Measurements from ENCODE around the gene EIPR1.

Gene EIPR1

GRCh38 chr2:3160751-3161330, 216.8 kb downstream of the EIPR1 start:
- DNase-seq (ENCODE audit: low read depth in 4 of 4, low spot score in 1 of 4) = no peak

- no peak for DNase-seq (ENCODE audit: low read depth in 4 of 4, low spot score in 1 of 4)
Observed at GRCh38 chr2:3159782-3160545, 217.7 kb downstream of the EIPR1 start.

GRCh38 chr2:3154700-3155099, 222.9 kb downstream of the EIPR1 start:
- no peak for DNase-seq (ENCODE audit: low read depth in 4 of 4, low spot score in 1 of 4)

GRCh38 chr2:3154146-3154545, 223.5 kb downstream of the EIPR1 start:
- no peak for DNase-seq (ENCODE audit: low read depth in 4 of 4, low spot score in 1 of 4)

GRCh38 chr2:3151153-3151918, 226.3 kb downstream of the EIPR1 start:
- DNase-seq (ENCODE audit: low read depth in 4 of 4, low spot score in 1 of 4) = no peak

- no peak for DNase-seq (ENCODE audit: low read depth in 4 of 4, low spot score in 1 of 4)
Observed at GRCh38 chr2:3149441-3150217, 228.0 kb downstream of the EIPR1 start.

- DNase-seq (ENCODE audit: low read depth in 4 of 4, low spot score in 1 of 4) = no peak
Observed at GRCh38 chr2:3148716-3149115, 228.9 kb downstream of the EIPR1 start.

GRCh38 chr2:3147651-3148530, 229.7 kb downstream of the EIPR1 start:
- DNase-seq (ENCODE audit: low read depth in 4 of 4, low spot score in 1 of 4) = no peak

GRCh38 chr2:3146772-3147650, 230.6 kb downstream of the EIPR1 start:
- no peak for DNase-seq (ENCODE audit: low read depth in 4 of 4, low spot score in 1 of 4)

- DNase-seq (ENCODE audit: low read depth in 4 of 4, low spot score in 1 of 4) = no peak
Observed at GRCh38 chr2:3146175-3146574, 231.4 kb downstream of the EIPR1 start.

GRCh38 chr2:3145471-3146021, 232.1 kb downstream of the EIPR1 start:
- DNase-seq (ENCODE audit: low read depth in 4 of 4, low spot score in 1 of 4) = no peak

GRCh38 chr2:3144856-3145255, 232.8 kb downstream of the EIPR1 start:
- DNase-seq (ENCODE audit: low read depth in 4 of 4, low spot score in 1 of 4) = no peak

GRCh38 chr2:3143602-3144001, 234.0 kb downstream of the EIPR1 start:
- no peak for DNase-seq (ENCODE audit: low read depth in 4 of 4, low spot score in 1 of 4)

GRCh38 chr2:3142961-3143571, 234.6 kb downstream of the EIPR1 start:
- DNase-seq (ENCODE audit: low read depth in 4 of 4, low spot score in 1 of 4) = no peak

GRCh38 chr2:3142210-3142609, 235.4 kb downstream of the EIPR1 start:
- DNase-seq (ENCODE audit: low read depth in 4 of 4, low spot score in 1 of 4) = no peak

GRCh38 chr2:3141696-3142095, 235.9 kb downstream of the EIPR1 start:
- no peak for DNase-seq (ENCODE audit: low read depth in 4 of 4, low spot score in 1 of 4)

- no peak for DNase-seq (ENCODE audit: low read depth in 4 of 4, low spot score in 1 of 4)
Observed at GRCh38 chr2:3139906-3140305, 237.7 kb downstream of the EIPR1 start.

Measured in stimulated activated CD4-positive, alpha-beta T cell treated with anti-CD3 and anti-CD28 coated beads, Interleukin-1b, Interleukin-23, amount 100 ng/mL, for 24 hours (primary cell).